GM12874 (cell line): ENCODE results near the gene OLA1.

Experiments used
- CTCF ChIP-seq: IDR thresholded peaks from 2 replicates; pipeline ENCODE4 v1.5.1; 2011; ENCODE audit warnings: low read depth, mild to moderate bottlenecking, control low read depth, low read length, moderate library complexity; ENCODE audit not compliant: insufficient read depth

The OLA1 gene

GRCh38 chr2:174076975-174077374 is 171.4 kb downstream of the OLA1 start:
- TF ChIP-seq CTCF = no peak

- no peak for TF ChIP-seq CTCF
These were observed 172.3 kb downstream of the OLA1 start for GRCh38 chr2:174076040-174076439.

GRCh38 chr2:174074831-174075230 is 173.5 kb downstream of the OLA1 start:
- no peak for TF ChIP-seq CTCF

GRCh38 chr2:174072857-174073256 is 175.5 kb downstream of the OLA1 start:
- TF ChIP-seq CTCF = no peak

- TF ChIP-seq CTCF = no peak
These were observed 176.3 kb downstream of the OLA1 start for GRCh38 chr2:174072069-174072468.

GRCh38 chr2:174071321-174071720 is 177.0 kb downstream of the OLA1 start:
- TF ChIP-seq CTCF = no peak

GRCh38 chr2:174070281-174070680 is 178.1 kb downstream of the OLA1 start:
- TF ChIP-seq CTCF = no peak

GRCh38 chr2:174067815-174068214 is 180.5 kb downstream of the OLA1 start:
- TF ChIP-seq CTCF = no peak
